ENCODE data around the gene MAP4K5. TPM values are rescaled to one million over a fixed set of nuclear protein-coding genes. Genes with fewer than 3 reads are reported as not detected.
A peak's percentile ranks its signal among the peaks of the same experiment; 100 is the strongest.

The MAP4K5 gene
- total RNA-seq, 6 donors from 2014 or later, result 44.5 to 131 (median 80.0) TPM

DNA sequence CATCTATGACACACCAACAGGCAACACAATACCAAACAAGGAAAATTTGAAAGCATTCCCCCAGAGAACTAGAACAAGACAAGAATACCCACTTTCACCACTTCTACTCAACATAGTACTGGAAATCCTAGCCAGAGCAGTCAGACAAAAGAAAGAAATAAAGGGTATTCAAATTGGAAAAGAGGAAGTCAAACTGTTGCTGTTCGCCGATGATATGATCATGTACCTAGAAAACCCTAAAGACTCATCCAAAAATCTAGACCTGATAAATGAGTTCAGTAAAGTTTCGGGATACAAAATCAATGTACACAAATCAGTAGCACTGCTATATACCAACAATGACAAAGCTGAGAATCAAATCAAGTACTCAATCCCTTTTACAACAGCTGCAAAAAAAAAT, 19.5 kb upstream of the MAP4K5 start:
- no peaks in the 10 kb centered on the region for H3K9me3 ChIP-seq
- 60 to 81% methylated on average over 3 of the region's 3 CpGs for WGBS, 2 donors
- no peaks in the 10 kb centered on the region for H3K4me1 ChIP-seq
- no peak overlapping the region for H3K4me3 ChIP-seq
- no peaks in the 10 kb centered on the region for H3K27me3 ChIP-seq
- no peak overlapping the region for H3K27ac ChIP-seq
- TF ChIP-seq EP300 (IDR thresholded peaks at IDR 0.05), result no peak
- TF ChIP-seq POLR2AphosphoS5 (IDR thresholded peaks at IDR 0.05), result no peak
- no peak for TF ChIP-seq POLR2A (IDR thresholded peaks at IDR 0.05)
- DNase-seq, result no peak
- no peaks in the 10 kb centered on the region for H3K36me3 ChIP-seq
- ATAC-seq (ENCODE audit: low FRiP score in 2 of 2), result no peak

GRCh38 chr14:50550294-50550693, 17.9 kb upstream of the MAP4K5 start:
- H3K27me3 ChIP-seq, result no peaks in the 10 kb centered on the region
- no peak for ATAC-seq (ENCODE audit: low FRiP score in 2 of 2)
- H3K36me3 ChIP-seq, result no peaks in the 10 kb centered on the region
- H3K9me3 ChIP-seq, result no peaks in the 10 kb centered on the region
- no peak for DNase-seq
- WGBS, 2 donors, result 92 to 100% methylated on average over 1 of the region's 1 CpG
- H3K27ac ChIP-seq, result no peak overlapping the region
- peaks cover 0 to 3% (median 0%) of the 10 kb centered on the region in 4 donors for H3K4me1 ChIP-seq
- no peak overlapping the region for H3K4me3 ChIP-seq
- no peak for TF ChIP-seq POLR2A (IDR thresholded peaks at IDR 0.05)
- no peak for TF ChIP-seq POLR2AphosphoS5 (IDR thresholded peaks at IDR 0.05)
- TF ChIP-seq, protein P1, sequence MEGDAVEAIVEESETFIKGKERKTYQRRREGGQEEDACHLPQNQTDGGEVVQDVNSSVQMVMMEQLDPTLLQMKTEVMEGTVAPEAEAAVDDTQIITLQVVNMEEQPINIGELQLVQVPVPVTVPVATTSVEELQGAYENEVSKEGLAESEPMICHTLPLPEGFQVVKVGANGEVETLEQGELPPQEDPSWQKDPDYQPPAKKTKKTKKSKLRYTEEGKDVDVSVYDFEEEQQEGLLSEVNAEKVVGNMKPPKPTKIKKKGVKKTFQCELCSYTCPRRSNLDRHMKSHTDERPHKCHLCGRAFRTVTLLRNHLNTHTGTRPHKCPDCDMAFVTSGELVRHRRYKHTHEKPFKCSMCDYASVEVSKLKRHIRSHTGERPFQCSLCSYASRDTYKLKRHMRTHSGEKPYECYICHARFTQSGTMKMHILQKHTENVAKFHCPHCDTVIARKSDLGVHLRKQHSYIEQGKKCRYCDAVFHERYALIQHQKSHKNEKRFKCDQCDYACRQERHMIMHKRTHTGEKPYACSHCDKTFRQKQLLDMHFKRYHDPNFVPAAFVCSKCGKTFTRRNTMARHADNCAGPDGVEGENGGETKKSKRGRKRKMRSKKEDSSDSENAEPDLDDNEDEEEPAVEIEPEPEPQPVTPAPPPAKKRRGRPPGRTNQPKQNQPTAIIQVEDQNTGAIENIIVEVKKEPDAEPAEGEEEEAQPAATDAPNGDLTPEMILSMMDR (IDR thresholded peaks at IDR 0.05), result no peak
- TF ChIP-seq EP300 (IDR thresholded peaks at IDR 0.05), result no peak

DNA sequence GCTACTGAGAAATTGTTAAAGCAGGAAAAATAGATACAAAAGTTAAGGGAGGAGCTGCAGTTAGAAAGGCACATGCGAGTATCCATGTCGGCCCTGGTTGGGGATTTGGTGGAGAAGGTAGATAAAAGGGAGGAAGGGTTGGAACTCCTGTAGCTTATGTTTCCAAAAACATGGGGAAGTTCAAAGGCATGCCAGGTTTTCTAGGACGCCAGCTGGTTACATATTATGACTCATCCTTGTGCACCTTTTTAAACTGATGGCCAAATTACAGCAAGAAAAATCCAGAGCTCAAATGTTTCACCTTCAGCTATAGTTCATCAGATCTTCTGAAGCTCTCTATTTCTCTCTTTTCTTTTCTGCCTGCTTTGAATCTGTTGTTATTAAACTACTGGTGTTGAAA, 13.2 kb upstream of the MAP4K5 start:
- WGBS, 2 donors, result 71 to 77% methylated on average over 3 of the region's 3 CpGs
- no peak overlapping the region for H3K4me3 ChIP-seq
- no peak for ATAC-seq (ENCODE audit: low FRiP score in 2 of 2)

DNA sequence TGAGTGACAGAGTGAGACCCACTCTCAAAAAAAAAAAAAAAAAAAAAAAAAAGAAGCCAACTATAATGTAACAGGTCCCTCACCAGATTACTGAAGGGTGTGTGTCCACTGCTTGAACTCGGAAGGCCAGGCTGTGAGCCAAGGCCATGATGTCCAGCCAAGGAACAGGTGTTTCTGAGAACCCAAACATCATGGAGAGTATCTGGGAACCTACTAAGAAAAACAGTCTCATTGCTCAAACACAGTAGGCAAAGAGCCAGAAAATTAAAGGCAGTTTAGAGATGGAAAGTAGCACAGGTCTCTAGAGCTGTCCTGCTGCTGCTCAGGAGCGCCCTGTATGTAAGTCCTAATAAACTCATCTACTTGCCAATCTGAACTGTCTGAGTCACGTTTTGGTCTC, 12.5 kb upstream of the MAP4K5 start:
- ATAC-seq (ENCODE audit: low FRiP score in 2 of 2) (peak in 1 of 2 donors; percentile 44), DNase-seq (peak in 1 of 2 donors; percentile 66)
- peaks cover 0 to 12% (median 0%) of the 10 kb centered on the region in 4 donors for H3K4me1 ChIP-seq
- no peaks in the 10 kb centered on the region for H3K36me3 ChIP-seq
- WGBS, 2 donors, result 71 to 80% methylated on average over 3 of the region's 3 CpGs
- H3K4me3 ChIP-seq, result no peak overlapping the region
- no peaks in the 10 kb centered on the region for H3K27me3 ChIP-seq
- TF ChIP-seq, protein P1 (IDR thresholded peaks at IDR 0.05), result no peak
- TF ChIP-seq POLR2A (IDR thresholded peaks at IDR 0.05) (no peak), POLR2AphosphoS5 (IDR thresholded peaks at IDR 0.05) (no peak), EP300 (IDR thresholded peaks at IDR 0.05) (no peak)
- H3K9me3 ChIP-seq, result no peaks in the 10 kb centered on the region
- H3K27ac ChIP-seq, result no peak overlapping the region

More for the DNA sequence above, 13.2 kb upstream of the MAP4K5 start:
- TF ChIP-seq POLR2AphosphoS5 (IDR thresholded peaks at IDR 0.05), result no peak
- TF ChIP-seq EP300 (IDR thresholded peaks at IDR 0.05), result no peak
- TF ChIP-seq, protein P1 (IDR thresholded peaks at IDR 0.05), result no peak
- TF ChIP-seq POLR2A (IDR thresholded peaks at IDR 0.05), result no peak
- DNase-seq, result no peak
- Histone ChIP-seq H3K27me3 (no peaks in the 10 kb centered on the region), H3K36me3 (no peaks in the 10 kb centered on the region), H3K9me3 (no peaks in the 10 kb centered on the region), H3K27ac (no peak overlapping the region), H3K4me1 (peaks cover 0 to 12% (median 0%) of the 10 kb centered on the region in 4 donors)

DNA sequence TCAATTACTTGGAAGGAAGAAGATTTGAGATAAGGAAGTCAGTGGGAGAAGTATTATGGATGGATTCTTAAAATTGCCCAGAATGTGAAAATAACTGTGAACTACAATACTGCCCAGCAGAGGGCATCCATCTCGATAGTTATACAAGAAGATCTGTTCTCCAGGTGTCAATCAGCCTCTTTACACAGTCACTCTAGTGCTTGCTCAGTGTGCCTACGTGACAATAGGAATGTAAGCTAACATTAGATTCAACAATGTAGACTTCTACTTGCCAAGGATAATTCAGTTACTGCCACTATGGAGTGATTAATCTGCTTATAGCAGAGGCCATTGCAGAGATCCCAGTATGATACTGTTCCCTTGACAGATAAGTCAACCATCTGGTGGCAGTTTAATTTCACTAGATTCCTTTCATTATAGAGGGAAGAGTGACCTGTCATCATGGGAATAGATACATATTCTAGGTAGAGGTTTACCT, 10.6 kb upstream of the MAP4K5 start:
- 0 to 2% methylated on average over 2 of the region's 2 CpGs for WGBS, 2 donors
- peak; percentile 82 to 86 for ATAC-seq (ENCODE audit: low FRiP score in 2 of 2)

More for the DNA sequence above, 10.6 kb upstream of the MAP4K5 start:
- H3K27ac ChIP-seq, result no peak overlapping the region
- no peaks in the 10 kb centered on the region for H3K27me3 ChIP-seq
- peak in 1 of 2 donors; percentile 60 for DNase-seq
- no peaks in the 10 kb centered on the region for H3K9me3 ChIP-seq
- TF ChIP-seq, protein P1 (IDR thresholded peaks at IDR 0.05), result peak; percentile 22 to 77 (median 54)
- no peak for TF ChIP-seq POLR2A (IDR thresholded peaks at IDR 0.05)
- no peak overlapping the region for H3K4me3 ChIP-seq
- peaks cover 0 to 12% (median 0%) of the 10 kb centered on the region in 4 donors for H3K4me1 ChIP-seq
- H3K36me3 ChIP-seq, result no peaks in the 10 kb centered on the region
